AG08395 (cell line): ENCODE results near the gene MAGI1.
"Not testable (repeated sequence)": the region's sequence is repeated elsewhere in the genome, so short reads cannot be mapped to it uniquely, and the experiment has no call there.

ENCODE experiments used
- DNase-seq: peaks from one replicate; pipeline ENCODE4 v3.0.0; 2012; ENCODE audit warnings: mixed read lengths, low spot score

The MAGI1 gene

GRCh38 chr3:65619888-65620287, 418.8 kb downstream of the MAGI1 start:
- DNase-seq = no peak

- DNase-seq = no peak
Observed at GRCh38 chr3:65619451-65619881, 419.3 kb downstream of the MAGI1 start.

GRCh38 chr3:65618599-65618998, 420.1 kb downstream of the MAGI1 start:
- DNase-seq = no peak

- DNase-seq = no peak
Observed at GRCh38 chr3:65617787-65618186, 420.9 kb downstream of the MAGI1 start.

GRCh38 chr3:65617209-65617608, 421.5 kb downstream of the MAGI1 start:
- DNase-seq = no peak

GRCh38 chr3:65616563-65616962, 422.2 kb downstream of the MAGI1 start:
- DNase-seq = no peak

- no peak for DNase-seq
Observed at GRCh38 chr3:65615329-65615728, 423.4 kb downstream of the MAGI1 start.

GRCh38 chr3:65614585-65614984, 424.1 kb downstream of the MAGI1 start:
- DNase-seq = no peak

- DNase-seq = not testable (repeated sequence)
Observed at GRCh38 chr3:65607965-65608460, 430.7 kb downstream of the MAGI1 start.

- DNase-seq = no peak
Observed at GRCh38 chr3:65607101-65607500, 431.6 kb downstream of the MAGI1 start.

GRCh38 chr3:65605876-65606432, 432.8 kb downstream of the MAGI1 start:
- peak; percentile 23 for DNase-seq

GRCh38 chr3:65604863-65605526, 433.7 kb downstream of the MAGI1 start:
- peak; percentile 72 for DNase-seq

GRCh38 chr3:65603631-65604030, 435.1 kb downstream of the MAGI1 start:
- DNase-seq = no peak

- DNase-seq = no peak
Observed at GRCh38 chr3:65600888-65601287, 437.8 kb downstream of the MAGI1 start.

GRCh38 chr3:65597952-65598413, 440.7 kb downstream of the MAGI1 start:
- DNase-seq = peak; percentile 6

- peak; percentile 19 for DNase-seq
Observed at GRCh38 chr3:65597226-65597951, 441.3 kb downstream of the MAGI1 start.

- DNase-seq = no peak
Observed at GRCh38 chr3:65596571-65597225, 442.0 kb downstream of the MAGI1 start.

- DNase-seq = no peak
Observed at GRCh38 chr3:65596029-65596300, 442.8 kb downstream of the MAGI1 start.

- DNase-seq = no peak
Observed at GRCh38 chr3:65595222-65596028, 443.3 kb downstream of the MAGI1 start.

- no peak for DNase-seq
Observed at GRCh38 chr3:65593780-65594752, 444.7 kb downstream of the MAGI1 start.

GRCh38 chr3:65591313-65591712, 447.4 kb downstream of the MAGI1 start:
- DNase-seq = no peak
